Endothelial cell of umbilical vein (primary cell): ENCODE measurements around the gene GRAMD2B. TPM values are rescaled to one million over a fixed set of nuclear protein-coding genes. Genes with fewer than 3 reads are reported as not detected.

Experiments
- BruUV-seq: library from RNA; stranded (reverse); fragments of 400-500 nt; replicated peaks from 2 replicates; lab custom pipeline; 2021; lab: Mats Ljungman, UMichigan
- CTCF ChIA-PET: fragments of 300-600, 350-600 bp; sonication (Branson Sonifier 250); formaldehyde crosslinking; loops from one replicate; lab custom pipeline; 2021; ENCODE audit warnings: antibody characterized with exemption, inconsistent platforms; lab: Charles Lee
- POLR2A ChIA-PET: fragments of 300-600, 350-600 bp; sonication (Branson Sonifier 250); formaldehyde crosslinking; loops from one replicate; lab custom pipeline; 2021; ENCODE audit warnings: antibody characterized with exemption, inconsistent platforms; lab: Charles Lee
- DNase-seq: peaks from one replicate; pipeline ENCODE4 v3.0.0-alpha.2; 2011; ENCODE audit warnings: low read depth, low spot score
- FAIRE-seq: peaks from 2 replicates; lab custom pipeline; 2011; peaks lifted over from hg19 to GRCh38; lab: Jason Lieb, UNC
- H2AFZ ChIP-seq: 2 replicates; pipeline ENCODE4 v1.6.0; 2012; ENCODE audit warnings: low read depth, low read length, control low read depth, inconsistent platforms
- H3K27ac ChIP-seq: 2 replicates; pipeline ENCODE4 v1.5.1; 2011; ENCODE audit warnings: low read depth, mild to moderate bottlenecking, control low read depth, low read length, moderate library complexity; ENCODE audit not compliant: insufficient read depth
- H3K27me3 ChIP-seq, 2 experiments: 2 replicates each; pipeline versions ENCODE4 v1.6.0 to v1.6.1; 2011; ENCODE audit warnings: low read length in 2 of 2, mixed read lengths in 1 of 2; ENCODE audit not compliant: control insufficient read depth in 2 of 2, insufficient read depth in 2 of 2
- H3K36me3 ChIP-seq, 2 experiments: 2 replicates in 1 of 2; 3 replicates in 1 of 2; pipeline ENCODE4 v1.5.1; 2011; ENCODE audit warnings: low read length in 2 of 2, mild to moderate bottlenecking in 1 of 2, moderate library complexity in 1 of 2; ENCODE audit not compliant: control insufficient read depth in 2 of 2, insufficient read depth in 2 of 2; ENCODE audit errors: extremely low read depth in 1 of 2
- H3K4me1 ChIP-seq: 3 replicates; pipeline ENCODE4 v1.5.1; 2011; ENCODE audit warnings: mild to moderate bottlenecking, low read length; ENCODE audit not compliant: control insufficient read depth, insufficient read depth; ENCODE audit errors: extremely low read depth
- H3K4me2 ChIP-seq: 2 replicates; pipeline ENCODE4 v1.6.1; 2011; ENCODE audit warnings: low read length, control low read depth, mixed read lengths; ENCODE audit not compliant: insufficient read depth
- H3K4me3 ChIP-seq, 3 experiments: fragments of 200-600 bp in 1 of 3; sonication (generic), shearing (Covaris generic) in 1 of 3; replicated peaks in 1 of 3; 2 replicates each; pipeline ENCODE4 v1.5.1; 2011 to 2016; ENCODE audit warnings: control low read depth in 3 of 3, low read length in 3 of 3, mild to moderate bottlenecking in 2 of 3, inconsistent platforms in 1 of 3, low read depth in 1 of 3, moderate library complexity in 1 of 3; ENCODE audit not compliant: insufficient read depth in 1 of 3
- H3K79me2 ChIP-seq: 2 replicates; pipeline ENCODE4 v1.6.0; 2012; ENCODE audit warnings: low read length, inconsistent platforms; ENCODE audit not compliant: control insufficient read depth, insufficient read depth
- H3K9ac ChIP-seq: replicated peaks from 2 replicates; pipeline ENCODE3; 2011; ENCODE audit warnings: low read length, control low read depth; ENCODE audit not compliant: insufficient read depth; ENCODE audit errors: extremely low read depth
- H3K9me1 ChIP-seq: replicated peaks from 3 replicates; pipeline ENCODE4 v1.6.0; 2011; ENCODE audit warnings: mild to moderate bottlenecking, low read length; ENCODE audit not compliant: control insufficient read depth, insufficient read depth; ENCODE audit errors: extremely low read depth
- H3K9me3 ChIP-seq: replicated peaks from 2 replicates; pipeline ENCODE4 v1.5.1; 2012; ENCODE audit warnings: low read length, inconsistent platforms; ENCODE audit not compliant: control insufficient read depth, insufficient read depth
- H4K20me1 ChIP-seq: replicated peaks from 2 replicates; pipeline ENCODE3; 2011; ENCODE audit warnings: mild to moderate bottlenecking, low read length; ENCODE audit not compliant: control insufficient read depth, insufficient read depth; ENCODE audit errors: extremely low read depth
- EZH2 ChIP-seq: IDR thresholded peaks from 2 replicates; pipeline ENCODE4 v1.6.1; 2012; ENCODE audit warnings: borderline replicate concordance, low read depth, mild to moderate bottlenecking, moderate library complexity, low read length, inconsistent platforms; ENCODE audit not compliant: severe bottlenecking
- FOS ChIP-seq: IDR thresholded peaks from 2 replicates; pipeline ENCODE4 v1.6.1; 2011; ENCODE audit warnings: mild to moderate bottlenecking, low read length, moderate library complexity, borderline replicate concordance; ENCODE audit not compliant: insufficient read depth
- GATA2 ChIP-seq: IDR thresholded peaks from 2 replicates; pipeline ENCODE4 v1.7.0; 2011; ENCODE audit warnings: low read depth, mild to moderate bottlenecking, moderate library complexity, mixed read lengths, low read length; ENCODE audit not compliant: insufficient read length, insufficient read depth
- JUN ChIP-seq: IDR thresholded peaks from 2 replicates; pipeline ENCODE4 v1.6.1; 2011; ENCODE audit warnings: borderline replicate concordance, low read depth; ENCODE audit not compliant: insufficient read length, insufficient read depth
- MYC ChIP-seq: IDR thresholded peaks from one replicate; pipeline ENCODE4 v1.6.1; 2011; ENCODE audit warnings: mild to moderate bottlenecking, low read depth, low read length
- POLR2A ChIP-seq: IDR thresholded peaks from 2 replicates; pipeline ENCODE4 v1.6.1; 2012; ENCODE audit warnings: low read depth, mild to moderate bottlenecking, control low read depth, low read length
- POLR2AphosphoS5 ChIP-seq: IDR thresholded peaks from 2 replicates; pipeline ENCODE4 v1.6.1; 2012; ENCODE audit warnings: low read depth, mild to moderate bottlenecking, control low read depth, low read length, moderate library complexity; ENCODE audit not compliant: insufficient read depth
- dilution Hi-C: fragments of 300-500 bp; cut with MboI; formaldehyde crosslinking; loops from one replicate; pipeline ENCODE4 v1.15.0; 2019; ENCODE audit warnings: low sequenced_read_pairs; ENCODE audit not compliant: extremely low pct_ligation_motif_present
- intact Hi-C: fragments of 100-400 bp; cut with micrococcal nuclease; formaldehyde crosslinking; loops from one replicate; pipeline ENCODE4 v1.10.0; 2022
- polyA plus RNA-seq, 4 experiments: library from polyadenylated mRNA; depleted of rRNA in 3 of 4; stranded (reverse) in 3 of 4; unstranded in 1 of 4; fragments of >200 nt; gene quantifications; 2 replicates each; pipeline versions ENCODE4 v1.2.1 to v1.2.3, GENCODE V29; 2011 to 2012; ENCODE audit warnings: missing spikeins in 1 of 4
- total RNA-seq: library from RNA; stranded (reverse); gene quantifications from 2 replicates; pipeline ENCODE4 v1.2.3, GENCODE V29; 2021
- TF ChIP-seq, protein P1 (sequence below), 2 donors: IDR thresholded peaks; 1 replicate in 1 of 2; 2 replicates in 1 of 2; pipeline ENCODE4 v1.5.1; 2011; ENCODE audit warnings: low read length in 2 of 2, mild to moderate bottlenecking in 2 of 2, moderate library complexity in 2 of 2, control low read depth in 1 of 2, inconsistent platforms in 1 of 2, low read depth in 1 of 2; ENCODE audit not compliant: insufficient read depth in 1 of 2; ENCODE audit errors: extremely low read depth in 1 of 2
- TF ChIP-seq, protein P2 (sequence below): IDR thresholded peaks from 2 replicates; pipeline ENCODE4 v1.6.1; 2011; ENCODE audit not compliant: insufficient read depth, insufficient read length

GRAMD2B gene
- total and polyA plus RNA-seq, 2 donors (not counting 3 experiments of a cell fraction or from before 2014, with no cell fraction given): 2.0 to 5.5 TPM

DNA sequence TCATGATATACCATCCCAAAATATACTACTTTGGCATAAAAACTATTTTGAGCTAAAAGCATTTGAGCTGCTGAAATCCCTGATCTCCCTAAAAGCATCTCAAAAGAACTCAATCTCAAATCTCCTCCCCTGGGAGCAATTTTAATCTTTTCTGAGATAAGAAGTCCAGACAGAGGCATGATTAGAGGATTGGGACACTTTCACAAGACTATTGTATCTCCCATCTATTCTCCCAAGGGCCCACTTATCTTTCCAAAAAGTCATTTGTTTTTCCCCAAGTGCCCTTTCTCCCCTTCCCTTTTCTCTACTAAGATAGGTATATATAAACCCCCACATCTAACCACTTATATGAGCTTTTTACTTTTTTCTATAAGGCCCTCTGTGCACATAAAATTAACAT, 92.1 kb downstream of the GRAMD2B start:
- Histone ChIP-seq H3K27me3 (no peaks in the 10 kb centered on the region), H3K36me3 (no peaks in the 10 kb centered on the region), H3K79me2 (no peaks in the 10 kb centered on the region), H3K4me3 (no peak overlapping the region), H2AFZ (no peak overlapping the region), H4K20me1 (no peaks in the 10 kb centered on the region), H3K4me2 (no peak overlapping the region), H3K9ac (no peak overlapping the region), H3K9me1 (no peaks in the 10 kb centered on the region), H3K4me1 (no peaks in the 10 kb centered on the region), H3K27ac (no peak overlapping the region), H3K9me3 (no peaks in the 10 kb centered on the region)
- intact Hi-C loops (no loop called here), dilution Hi-C loops (no loop called here)
- POLR2A ChIA-PET: no interaction called here
- TF ChIP-seq JUN: no peak
- TF ChIP-seq POLR2A: no peak
- TF ChIP-seq, protein P1, sequence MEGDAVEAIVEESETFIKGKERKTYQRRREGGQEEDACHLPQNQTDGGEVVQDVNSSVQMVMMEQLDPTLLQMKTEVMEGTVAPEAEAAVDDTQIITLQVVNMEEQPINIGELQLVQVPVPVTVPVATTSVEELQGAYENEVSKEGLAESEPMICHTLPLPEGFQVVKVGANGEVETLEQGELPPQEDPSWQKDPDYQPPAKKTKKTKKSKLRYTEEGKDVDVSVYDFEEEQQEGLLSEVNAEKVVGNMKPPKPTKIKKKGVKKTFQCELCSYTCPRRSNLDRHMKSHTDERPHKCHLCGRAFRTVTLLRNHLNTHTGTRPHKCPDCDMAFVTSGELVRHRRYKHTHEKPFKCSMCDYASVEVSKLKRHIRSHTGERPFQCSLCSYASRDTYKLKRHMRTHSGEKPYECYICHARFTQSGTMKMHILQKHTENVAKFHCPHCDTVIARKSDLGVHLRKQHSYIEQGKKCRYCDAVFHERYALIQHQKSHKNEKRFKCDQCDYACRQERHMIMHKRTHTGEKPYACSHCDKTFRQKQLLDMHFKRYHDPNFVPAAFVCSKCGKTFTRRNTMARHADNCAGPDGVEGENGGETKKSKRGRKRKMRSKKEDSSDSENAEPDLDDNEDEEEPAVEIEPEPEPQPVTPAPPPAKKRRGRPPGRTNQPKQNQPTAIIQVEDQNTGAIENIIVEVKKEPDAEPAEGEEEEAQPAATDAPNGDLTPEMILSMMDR (IDR thresholded peaks at IDR 0.05; ENCODE audit: extremely low read depth in 1 of 2, insufficient read depth in 1 of 2, low read depth in 1 of 2, low read length in 2 of 2): no peak
- TF ChIP-seq FOS: no peak
- no peak for TF ChIP-seq POLR2AphosphoS5
- no peak for TF ChIP-seq EZH2
- no peak for TF ChIP-seq MYC
- TF ChIP-seq, protein P2, sequence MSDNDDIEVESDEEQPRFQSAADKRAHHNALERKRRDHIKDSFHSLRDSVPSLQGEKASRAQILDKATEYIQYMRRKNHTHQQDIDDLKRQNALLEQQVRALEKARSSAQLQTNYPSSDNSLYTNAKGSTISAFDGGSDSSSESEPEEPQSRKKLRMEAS: no peak
- TF ChIP-seq GATA2: no peak
- CTCF ChIA-PET: interaction anchor here (1.1 to 2.4 kb wide), 2 partner anchors 16 to 24 kb away, joined by 3 to 9 read pairs; no protein-coding TSS in a partner anchor
- FAIRE-seq (no peak), DNase-seq (no peak)
- BruUV-seq: no TSS peak
